ENCODE data around the gene RAB8B.

- TF ChIP-seq POLR2AphosphoS5 (IDR thresholded peaks at IDR 0.05; ENCODE audit: low read depth, low read length): no peak
- no peak for TF ChIP-seq POLR2A (IDR thresholded peaks at IDR 0.05; ENCODE audit: low read depth, low read length)
These were observed 65.6 kb downstream of the RAB8B start for GRCh38 chr15:63254991-63255390.

Measured in GM12892 (cell line).